GM19238 (cell line): Measurements from ENCODE around the gene RBM19.

Source experiments
- DNase-seq: peaks from one replicate; pipeline ENCODE4 v3.0.0; 2011; ENCODE audit warnings: low spot score; ENCODE audit not compliant: insufficient read length

RBM19 gene

DNA sequence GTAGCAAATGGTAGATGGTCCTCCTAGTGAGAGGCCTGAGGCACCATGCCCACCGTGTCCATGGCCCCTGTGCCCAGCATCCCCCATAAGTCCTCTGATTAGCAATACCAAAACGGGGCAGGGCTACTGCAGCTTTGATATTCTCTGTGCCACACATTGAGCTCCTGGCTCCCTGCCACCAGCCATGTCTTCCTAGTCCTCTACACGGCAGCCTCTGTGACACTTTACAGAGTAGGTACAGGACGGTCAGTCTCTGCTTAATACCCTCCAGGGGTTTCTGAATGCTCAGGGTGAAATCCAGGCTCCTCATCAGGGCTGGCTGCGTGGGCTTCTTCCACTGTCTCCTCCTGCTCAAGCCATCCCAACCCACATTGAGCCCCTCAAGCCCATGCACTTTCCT lies 8.0 kb downstream of the RBM19 start:
- no peak for DNase-seq

DNA sequence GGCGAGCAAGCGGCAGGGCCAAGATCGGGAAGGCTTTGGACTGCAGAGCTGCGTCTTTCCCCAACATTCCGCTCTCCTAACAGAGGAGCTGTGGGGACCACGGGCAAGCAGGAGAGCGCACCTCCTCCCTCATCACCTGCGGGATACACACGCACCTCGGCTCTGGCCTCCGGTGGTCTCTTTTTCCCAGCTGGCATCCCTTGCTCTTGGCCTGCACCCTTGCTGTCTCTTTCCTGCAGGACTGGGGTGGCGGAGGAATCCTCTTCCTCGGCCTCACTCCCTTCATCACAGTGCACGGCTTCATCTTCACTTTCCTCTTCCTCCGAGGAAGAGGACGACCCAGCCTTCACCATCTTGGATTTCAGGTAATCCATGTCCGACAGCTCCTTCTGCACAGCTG lies 8.5 kb downstream of the RBM19 start:
- DNase-seq: no peak

DNA sequence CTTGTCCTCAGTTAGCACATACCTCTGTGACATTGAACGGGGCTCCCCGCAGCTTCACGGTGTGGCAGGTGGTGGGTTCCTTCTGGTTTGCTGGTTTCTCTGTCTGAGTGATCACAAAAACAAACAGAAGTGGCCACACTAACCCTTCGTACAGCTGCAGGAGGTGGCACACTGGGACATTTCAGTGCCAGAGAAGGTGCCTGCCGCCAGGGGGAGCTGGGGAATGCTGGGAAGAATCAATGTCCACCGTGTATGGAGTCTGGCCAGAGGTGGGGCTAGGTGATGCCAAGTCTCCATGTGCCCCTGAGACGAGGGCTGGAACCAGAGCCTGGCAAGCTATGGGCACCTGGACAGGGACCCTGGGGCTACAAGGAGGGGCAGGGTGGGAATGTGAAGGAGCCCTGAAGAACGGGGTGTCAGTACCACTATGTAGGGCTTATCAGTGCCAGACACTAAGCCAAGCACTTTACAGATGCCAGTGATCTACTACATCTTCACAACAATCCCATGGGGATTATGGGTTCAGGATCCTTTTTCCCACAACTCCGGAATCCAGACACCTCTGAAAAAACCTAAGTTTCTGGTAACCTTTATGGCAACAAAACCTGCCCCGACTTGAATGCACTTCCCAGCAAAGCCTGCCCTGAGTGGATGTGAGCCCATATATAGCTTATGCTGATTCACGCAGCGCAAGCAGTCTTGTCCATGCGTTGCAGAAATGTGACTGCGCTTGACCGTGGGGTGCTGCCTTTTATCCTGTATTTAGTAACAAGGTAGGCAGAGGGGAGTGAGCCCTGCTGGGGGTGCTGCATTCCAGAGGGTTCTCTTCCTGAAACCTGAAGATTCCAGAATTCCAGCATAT lies 10.8 kb downstream of the RBM19 start:
- no peak for DNase-seq

DNA sequence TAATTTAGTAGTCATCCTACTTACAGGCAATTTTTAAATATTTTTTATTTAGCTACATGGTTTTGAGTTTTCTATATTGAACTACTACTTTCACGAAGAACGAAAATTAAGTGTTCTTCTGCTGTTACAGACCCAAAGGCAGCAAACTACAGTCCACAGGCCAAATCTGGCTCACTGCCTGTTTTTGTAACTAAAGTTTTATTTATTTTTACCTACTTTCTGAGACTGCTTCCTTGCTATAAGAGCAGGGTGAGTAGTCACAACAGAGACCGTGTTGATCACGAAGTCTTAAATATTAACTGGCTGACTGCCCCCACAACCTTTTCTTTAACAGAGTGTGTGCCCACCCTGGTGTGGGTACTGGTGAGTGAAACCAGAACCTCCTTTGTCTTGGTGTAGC lies 11.6 kb downstream of the RBM19 start:
- no peak for DNase-seq

DNA sequence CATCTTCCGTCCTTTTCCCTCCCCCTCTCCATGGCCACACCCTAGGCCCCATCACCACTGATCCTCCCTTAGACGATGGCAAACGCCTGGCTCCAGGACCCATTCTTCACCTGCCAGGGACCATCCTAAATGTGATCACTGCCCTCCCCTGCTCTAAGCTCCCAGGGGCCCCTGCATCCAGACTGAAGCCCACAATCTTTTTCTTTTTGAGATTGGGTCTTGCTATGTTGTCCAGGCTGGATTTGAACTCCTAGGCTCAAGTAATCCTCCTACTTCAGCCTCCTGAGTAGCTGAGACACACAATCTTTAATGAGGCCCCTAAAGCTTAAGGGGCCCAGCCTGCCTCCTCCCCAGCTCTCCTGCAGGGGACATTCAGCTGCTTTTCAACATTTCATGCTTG lies 15.3 kb downstream of the RBM19 start:
- DNase-seq: no peak

DNA sequence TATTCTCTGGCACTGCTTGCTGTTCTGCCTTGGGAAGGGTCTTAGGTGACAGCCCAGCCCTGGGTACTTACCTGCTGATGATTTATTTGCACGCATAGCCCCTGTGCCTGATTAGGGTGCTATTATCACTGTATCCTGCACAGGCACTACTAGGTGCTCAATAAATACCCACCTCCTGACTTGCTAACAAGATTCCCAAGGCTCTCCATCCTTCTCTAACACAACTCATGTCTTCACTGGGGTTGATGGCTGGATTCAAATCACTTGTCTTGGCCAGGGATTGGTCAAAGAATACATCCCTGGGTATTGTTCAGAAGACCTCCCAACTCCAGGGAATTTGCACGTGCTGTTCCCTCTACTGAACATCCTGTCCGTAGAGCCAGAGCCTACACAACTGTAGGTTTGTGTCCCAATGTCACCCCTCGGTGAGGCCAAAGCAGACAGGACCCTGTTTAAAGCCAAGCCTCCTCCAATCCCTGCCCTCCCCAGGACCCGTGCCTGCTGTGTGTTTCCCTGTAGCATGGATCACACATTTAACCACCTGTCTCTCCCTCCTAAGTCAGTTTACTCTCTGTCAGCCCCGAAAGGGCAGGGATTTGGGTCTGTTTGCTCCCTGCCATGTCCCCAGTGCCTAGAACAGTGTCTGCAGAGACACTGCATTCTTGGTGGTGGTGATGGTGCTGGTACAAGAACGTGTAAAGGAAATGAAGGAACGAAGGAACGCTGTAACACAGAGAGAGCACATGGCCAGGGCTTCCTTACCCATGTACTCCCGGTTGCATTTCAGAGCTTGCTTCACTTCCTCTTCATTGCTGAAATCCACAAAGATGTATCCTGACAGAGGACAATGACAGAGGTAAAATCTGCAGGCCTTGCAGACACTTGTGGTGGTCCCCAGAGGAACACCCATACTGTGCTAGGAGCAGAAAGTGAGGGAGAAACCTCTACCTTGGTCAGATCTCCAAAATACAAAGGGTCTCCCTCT lies 16.5 kb downstream of the RBM19 start:
- DNase-seq: no peak

DNA sequence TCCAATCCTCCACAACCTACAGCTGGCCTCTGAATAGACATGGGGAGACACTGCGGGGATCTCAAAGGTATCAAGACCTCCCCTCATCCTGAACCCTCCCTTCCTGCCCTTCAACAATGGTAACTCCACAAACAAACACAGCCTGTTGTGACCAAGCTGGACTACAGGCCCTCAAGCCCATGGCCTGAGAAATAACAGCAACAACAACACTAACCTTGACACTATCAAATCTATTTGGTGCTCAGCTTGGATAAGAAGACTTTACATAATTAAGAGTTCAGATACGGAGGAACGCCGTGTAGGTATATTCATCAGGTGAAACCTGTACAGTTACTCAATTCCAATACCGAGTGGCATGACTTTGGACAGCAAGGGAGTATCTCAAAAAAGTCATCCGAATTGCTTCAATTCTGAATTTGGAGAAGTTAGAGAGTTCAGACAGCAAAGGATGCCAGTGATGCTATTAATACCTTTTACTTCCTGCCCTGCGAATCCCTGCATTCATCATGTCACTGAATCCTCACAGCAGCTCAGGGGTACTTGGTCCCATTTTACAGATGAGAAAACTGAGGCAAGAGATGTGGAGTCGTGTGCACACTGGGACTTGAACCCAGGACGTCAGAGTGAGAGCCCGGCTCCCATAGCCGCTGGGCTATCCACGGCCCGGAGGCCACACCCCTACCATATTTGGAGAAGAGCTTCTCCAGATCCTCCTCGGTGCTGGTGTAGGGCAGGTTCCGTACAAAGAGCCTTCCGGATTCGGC lies 17.8 kb downstream of the RBM19 start:
- DNase-seq: no peak

DNA sequence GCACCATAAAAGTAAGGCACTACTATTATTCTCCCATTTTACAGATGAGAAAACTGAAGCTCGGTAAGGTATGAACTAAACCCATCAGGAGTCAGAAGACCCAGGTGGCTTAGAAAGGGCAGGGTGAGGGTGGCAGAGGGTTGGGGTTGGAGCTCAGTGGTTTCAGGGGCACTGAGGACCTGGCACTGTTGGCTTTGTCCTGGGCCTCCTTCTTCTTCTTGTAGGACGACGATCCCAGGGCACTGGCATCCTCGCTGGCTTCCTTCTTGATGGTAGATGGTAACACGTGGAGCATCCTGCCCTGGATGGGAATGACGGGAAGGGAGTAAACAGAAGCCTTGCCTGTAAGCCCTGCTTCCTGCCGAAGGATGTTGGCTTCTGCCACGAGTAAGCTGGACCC lies 19.9 kb downstream of the RBM19 start:
- no peak for DNase-seq

DNA sequence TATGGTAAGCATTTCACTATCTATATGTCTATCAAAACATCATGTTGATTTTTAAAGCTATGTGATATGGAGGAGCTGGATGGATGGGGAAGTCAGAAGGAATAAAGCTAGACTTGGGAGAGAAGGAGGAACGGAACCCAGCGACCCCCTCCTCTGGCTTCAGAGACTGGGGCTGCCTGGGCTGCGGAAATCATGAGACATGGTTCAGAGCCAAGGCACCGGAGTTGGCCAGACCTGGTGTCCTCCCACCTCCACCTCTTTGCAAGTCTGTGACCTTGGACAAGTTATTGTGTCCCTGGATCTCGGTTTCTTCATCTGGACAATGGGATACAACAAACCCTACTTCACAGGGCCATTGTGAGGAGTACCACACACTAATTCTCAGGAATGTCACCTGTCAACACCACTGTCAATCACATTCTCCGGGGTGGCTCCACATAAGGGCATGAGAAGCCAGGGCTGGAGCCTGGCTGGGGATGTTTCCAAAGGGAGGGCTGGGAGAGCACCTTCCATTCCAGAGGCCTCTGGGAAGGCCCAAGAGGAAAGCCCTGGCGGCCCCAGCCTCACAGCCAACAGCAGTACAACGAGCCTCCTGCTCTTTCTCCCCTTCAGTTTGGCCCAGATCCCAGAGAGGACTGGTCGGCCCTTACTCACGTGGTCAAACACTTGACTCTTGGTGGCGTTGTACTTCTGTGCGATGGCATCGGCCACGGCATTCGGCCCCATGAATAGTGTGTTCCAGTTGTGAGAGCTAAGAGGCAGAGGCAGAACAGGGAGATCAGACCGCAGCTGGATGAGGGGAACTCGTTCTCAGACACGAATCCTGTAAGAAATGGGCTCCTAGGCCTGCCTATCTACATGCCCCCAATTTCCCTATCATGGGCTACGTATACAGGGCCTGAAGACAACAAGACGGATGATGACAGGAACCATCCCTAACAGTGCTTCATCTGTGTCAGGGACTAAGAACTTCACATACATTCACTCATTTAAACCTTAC lies 20.7 kb downstream of the RBM19 start:
- no peak for DNase-seq

DNA sequence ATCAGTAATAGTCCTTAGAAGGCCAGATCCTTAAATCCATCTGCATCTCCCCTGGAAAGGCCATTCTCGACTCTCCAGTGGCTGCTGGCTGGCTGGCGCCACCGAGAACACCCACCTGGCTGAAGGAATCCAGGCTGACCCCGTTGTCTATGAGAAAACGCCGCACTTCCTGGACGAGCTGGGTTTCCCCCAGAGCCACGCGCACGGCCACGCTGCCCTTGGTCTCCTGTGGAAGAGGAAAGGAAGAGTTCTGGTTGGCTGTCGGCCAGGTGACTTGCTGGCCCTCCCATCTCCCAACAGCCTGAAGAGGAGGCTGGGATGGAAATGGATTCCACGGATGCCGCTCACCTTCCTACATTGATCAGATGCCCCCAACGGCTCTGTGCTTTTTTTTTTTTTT lies 23.9 kb downstream of the RBM19 start:
- DNase-seq: no peak

DNA sequence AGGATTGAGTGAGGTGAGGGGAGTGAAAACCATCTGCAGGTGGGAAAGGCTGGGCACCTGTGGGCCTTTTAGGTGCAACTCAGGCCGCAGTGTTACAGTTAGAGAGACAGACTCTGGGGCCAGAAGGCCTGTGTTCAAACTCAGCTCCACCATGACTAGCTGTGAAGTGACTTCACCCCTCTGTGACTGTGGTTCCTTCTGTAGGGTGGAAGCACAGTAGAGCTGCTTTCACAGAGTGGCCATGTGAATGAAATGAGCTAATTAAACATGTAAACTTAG lies 25.0 kb downstream of the RBM19 start:
- no peak for DNase-seq

DNA sequence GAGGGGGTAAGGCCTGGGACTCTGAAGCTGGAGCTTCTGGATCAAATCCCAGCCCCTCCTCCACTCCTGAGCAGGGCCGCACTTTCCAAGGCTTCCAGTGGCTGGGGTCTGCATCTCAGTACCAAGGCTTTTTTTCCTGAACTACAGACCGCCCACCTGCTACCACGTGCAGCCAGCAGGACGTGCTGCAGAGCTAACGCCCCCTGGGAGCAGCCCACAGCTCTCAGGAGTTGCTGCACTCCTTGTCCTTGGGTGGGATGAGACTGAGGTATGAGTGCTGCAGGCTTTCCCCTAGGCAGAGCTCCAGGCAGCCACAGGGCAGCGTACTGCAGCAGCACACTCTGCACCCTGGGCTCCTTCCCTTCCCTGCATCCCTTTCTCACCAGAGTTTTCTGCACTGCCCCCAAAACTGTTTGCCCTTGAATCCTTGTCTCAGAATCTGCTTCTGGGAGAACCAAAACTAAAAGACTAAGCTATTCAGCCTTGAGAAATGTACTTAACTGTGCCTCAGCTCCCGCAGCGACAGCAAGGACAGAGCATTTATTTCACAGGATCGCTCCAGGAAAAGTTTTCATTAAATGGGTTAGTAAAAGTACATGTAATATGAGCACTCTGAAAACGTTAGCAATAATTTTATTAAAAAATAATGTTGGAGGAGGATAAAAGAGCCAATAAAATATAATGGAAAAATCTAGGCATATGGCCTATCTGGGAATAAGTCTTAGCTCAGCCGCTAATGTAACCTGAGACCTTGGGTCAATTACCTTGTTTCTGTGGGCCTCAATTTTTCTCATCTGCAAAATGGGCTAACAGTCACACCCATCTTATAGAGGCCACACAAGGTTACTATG lies 25.5 kb downstream of the RBM19 start:
- DNase-seq: no peak

DNA sequence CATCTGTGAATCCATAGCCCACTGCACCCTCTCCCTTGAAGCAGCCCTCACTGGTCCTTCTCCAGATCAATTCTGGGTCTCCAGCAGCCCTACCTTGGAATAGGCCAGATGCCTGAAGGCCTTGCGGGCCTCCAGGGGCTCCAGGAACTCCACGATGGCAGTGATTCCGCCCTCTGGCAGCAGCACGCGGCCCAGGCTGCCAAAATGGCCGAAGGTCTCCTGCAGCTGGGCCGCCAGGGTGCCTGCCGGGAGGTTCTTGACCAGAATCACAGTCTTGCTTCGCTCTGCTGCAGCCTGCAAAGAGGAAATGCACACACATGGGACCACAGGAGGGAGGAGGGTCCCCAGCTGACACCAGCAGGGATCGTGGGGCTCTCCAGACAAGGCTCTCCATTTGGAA lies 26.3 kb downstream of the RBM19 start:
- DNase-seq: no peak

DNA sequence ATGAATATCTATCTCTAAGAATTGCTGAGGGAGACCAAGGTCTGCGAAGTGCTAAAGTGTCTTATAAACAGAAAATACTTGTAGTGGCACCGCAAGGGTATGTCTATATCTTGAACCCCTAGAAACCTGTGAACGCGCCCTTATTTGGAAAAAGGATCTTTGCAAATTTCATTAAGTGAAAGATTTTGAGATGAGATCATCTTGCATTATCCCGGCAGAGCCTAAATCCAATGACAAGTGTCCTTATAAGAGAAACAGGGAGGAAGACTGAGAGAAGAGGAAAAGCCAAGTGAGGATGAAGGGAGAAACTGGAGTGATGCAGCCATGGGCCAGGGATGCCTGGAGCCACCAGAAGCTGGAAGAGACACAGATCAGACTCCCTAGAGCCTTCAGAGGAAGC lies 27.7 kb downstream of the RBM19 start:
- DNase-seq: no peak

DNA sequence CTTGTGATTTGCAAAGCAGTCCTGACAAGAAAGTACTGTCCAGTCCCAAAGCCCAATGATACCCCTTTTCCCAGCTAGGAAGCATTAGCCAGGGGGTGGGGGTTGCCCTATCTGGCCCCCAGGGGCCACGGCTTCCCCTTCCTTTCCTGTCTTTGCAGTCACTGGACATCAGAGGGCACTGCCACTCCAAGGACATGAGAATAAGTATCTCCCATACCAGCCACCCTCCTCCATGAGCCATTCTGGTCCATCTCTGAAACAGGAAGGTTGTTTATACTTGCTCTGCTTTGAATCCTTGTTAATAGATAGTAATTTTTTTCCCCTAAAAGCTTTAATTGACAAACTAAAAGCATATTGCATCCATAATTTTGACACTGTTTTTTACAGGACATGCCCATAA lies 29.7 kb downstream of the RBM19 start:
- no peak for DNase-seq

DNA sequence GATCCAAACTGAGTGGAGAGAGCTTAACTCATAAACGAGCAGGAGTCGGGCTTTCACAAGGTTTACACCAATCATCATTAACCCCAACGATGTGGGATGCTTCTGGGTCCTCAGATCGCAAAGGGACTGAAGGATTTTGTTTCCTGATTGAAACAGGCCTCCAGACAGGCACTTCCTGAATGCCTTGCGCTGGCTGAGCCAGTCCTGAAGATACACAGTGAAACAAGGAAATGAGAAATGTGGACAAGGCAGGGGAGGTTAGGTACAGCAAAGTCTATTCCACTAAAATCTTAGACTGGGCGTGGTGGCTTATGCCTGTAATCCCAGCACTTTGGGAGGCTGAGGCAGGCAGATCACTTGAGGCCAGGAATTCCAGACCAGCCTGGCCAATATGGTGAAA lies 30.7 kb downstream of the RBM19 start:
- no peak for DNase-seq

DNA sequence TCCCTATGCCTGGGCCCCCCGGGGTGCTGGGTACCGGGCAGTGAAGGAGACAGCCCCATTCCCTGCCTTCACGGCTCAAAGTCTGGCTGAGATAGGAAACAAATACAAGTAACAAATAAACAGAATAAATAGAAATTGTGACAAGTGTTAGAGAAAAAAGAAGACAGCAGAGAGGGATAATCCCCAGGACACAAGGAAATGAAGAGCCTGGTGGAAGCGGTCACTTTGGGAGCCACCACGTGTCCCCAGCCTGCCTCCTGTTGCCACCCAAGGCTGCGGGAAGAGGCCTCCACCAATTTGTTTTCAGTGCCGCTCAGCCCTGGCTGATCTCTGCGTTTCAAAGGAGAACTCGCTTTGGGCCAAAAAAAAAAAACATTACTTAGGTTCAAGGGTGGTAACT lies 31.2 kb downstream of the RBM19 start:
- DNase-seq: no peak

DNA sequence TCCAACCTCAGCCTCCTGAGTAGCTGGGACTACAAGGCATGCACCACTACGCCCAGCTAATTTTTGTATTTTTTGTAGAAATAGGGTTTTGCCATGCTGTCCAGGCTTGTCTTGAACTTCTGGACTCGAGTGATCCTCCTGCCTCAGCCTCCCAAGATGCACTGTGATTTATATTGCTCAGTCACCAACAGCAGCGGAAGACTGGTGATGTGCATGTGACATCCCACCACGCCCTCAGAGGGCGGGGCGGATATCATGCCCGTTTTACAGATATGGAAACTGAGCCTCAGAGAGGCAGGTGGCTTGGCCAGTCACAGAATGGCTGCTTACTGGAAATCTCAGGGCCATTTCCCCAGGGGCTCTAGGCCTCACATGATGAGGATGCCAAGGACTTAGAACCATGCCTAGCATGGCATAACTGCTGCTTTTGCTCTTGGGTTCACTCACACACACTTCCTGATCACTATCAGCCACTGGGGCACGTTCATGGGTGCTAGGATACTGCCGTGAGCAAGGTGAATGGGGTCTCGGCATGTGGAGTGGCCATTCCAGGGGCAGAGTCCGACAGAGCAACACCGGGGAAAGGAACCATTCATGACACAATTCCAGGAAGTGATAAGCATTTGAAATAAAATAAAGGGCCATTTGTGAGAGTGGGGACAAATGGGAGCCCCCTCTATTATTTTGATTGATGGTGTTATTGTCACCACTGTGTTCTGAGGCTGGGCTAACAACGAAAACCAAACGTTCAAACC lies 31.9 kb downstream of the RBM19 start:
- no peak for DNase-seq

DNA sequence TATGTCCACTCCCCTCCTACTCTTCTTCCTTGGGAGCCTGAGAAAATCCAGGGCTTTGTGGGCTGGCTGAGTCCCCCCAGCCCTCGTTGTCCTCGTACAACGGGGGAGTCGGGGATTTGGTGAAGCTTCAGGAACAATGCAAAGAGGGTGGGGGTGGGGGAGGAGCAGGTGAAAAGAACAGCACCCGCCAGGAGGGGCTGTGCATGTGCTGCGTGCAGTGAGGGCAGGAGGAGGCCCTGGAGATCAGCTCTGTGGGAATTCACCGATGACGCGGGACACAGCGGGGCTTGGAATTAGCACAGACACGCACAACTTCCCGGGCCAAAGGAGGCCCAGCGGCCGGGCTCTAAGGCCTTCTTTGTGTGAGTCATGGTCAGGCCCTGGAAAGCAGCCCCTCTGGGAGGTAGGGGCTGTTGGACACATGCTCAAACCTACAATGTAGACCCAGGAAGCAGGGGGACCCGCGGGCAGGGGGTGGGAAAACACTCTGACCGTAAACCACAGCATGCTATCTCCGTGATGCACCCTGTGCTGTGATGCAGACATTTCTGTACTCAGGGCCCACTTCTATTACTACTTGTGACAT lies 32.8 kb downstream of the RBM19 start:
- no peak for DNase-seq
